Epithelial cell of proximal tubule (primary cell): ENCODE measurements around the gene NAA10. TPM values are rescaled to one million over a fixed set of nuclear protein-coding genes. Genes with fewer than 3 reads are reported as not detected.

Experiments used
- DNase-seq: peaks from one replicate; pipeline ENCODE4 v3.0.0-alpha.2; 2011; ENCODE audit warnings: low read depth
- H3K4me3 ChIP-seq: 2 replicates; pipeline ENCODE4 v1.5.1; 2011; ENCODE audit warnings: low read depth, mild to moderate bottlenecking, low read length
- CTCF ChIP-seq: conservative IDR thresholded peaks from 2 replicates; pipeline ENCODE4 v1.5.1; 2012; ENCODE audit warnings: low read depth, mild to moderate bottlenecking, low read length
- total RNA-seq: library from RNA; depleted of rRNA; stranded (reverse); fragments of >200 nt; gene quantifications from 2 replicates; pipeline ENCODE4 v1.2.3, GENCODE V29; 2015

The NAA10 gene
- total RNA-seq, 1 donor from 2014 or later = 88.0 TPM

- H3K4me3 ChIP-seq = no peak overlapping the region
- no peak for TF ChIP-seq CTCF
- DNase-seq = no peak
Observed at GRCh38 chrX:153902385-153902784, 32.5 kb downstream of the NAA10 start.

GRCh38 chrX:153901753-153902140 is 33.1 kb downstream of the NAA10 start:
- no peak overlapping the region for H3K4me3 ChIP-seq
- TF ChIP-seq CTCF = no peak
- no peak for DNase-seq

- H3K4me3 ChIP-seq = no peak overlapping the region
- peak; percentile 16 for DNase-seq
- no peak for TF ChIP-seq CTCF
Observed at GRCh38 chrX:153900831-153901752, 33.7 kb downstream of the NAA10 start.

DNA sequence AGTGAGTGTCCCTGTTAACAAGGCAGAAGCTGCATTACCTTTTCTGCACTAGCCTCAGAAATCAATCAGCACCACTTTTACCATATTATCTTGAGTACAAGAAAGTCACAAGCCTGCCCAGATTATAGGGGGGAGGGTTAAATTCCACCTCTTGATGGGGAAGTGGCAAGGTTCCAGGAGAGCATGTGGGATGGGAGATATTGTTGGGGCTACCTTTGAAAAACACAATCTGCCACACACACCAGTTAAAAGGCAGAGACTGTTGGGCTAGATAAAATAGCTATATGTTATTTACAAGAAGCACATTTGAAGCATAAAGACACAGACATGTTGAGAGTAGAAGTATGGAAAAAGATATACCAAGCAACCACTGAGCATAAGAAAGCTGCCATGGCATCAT is 36.9 kb downstream of the NAA10 start:
- H3K4me3 ChIP-seq = no peak overlapping the region
- no peak for TF ChIP-seq CTCF
- DNase-seq = no peak

- DNase-seq = no peak
- H3K4me3 ChIP-seq = no peak overlapping the region
- TF ChIP-seq CTCF = no peak
Observed at GRCh38 chrX:153889123-153889522, 45.7 kb downstream of the NAA10 start.

DNA sequence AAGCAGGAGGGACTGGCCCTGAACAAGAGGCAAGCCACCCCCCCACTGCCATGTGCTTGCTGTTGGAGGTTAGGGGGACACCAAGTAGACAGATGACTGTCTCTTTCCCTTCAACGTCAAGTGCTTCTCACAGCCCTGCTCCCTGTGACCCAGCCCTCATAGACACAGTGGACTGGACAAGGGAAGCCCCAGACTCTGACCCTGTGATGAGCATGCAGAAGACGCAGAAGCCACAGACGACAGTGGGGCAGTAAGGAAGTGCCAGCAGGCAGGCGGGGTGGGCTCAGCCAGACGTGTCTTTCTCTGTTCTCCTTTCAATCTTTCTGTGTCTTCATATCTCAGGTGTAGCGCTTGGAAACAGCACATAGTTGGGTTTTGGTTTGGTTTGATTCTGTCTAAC is 46.5 kb downstream of the NAA10 start:
- TF ChIP-seq CTCF = no peak
- DNase-seq = no peak
- H3K4me3 ChIP-seq = no peak overlapping the region

DNA sequence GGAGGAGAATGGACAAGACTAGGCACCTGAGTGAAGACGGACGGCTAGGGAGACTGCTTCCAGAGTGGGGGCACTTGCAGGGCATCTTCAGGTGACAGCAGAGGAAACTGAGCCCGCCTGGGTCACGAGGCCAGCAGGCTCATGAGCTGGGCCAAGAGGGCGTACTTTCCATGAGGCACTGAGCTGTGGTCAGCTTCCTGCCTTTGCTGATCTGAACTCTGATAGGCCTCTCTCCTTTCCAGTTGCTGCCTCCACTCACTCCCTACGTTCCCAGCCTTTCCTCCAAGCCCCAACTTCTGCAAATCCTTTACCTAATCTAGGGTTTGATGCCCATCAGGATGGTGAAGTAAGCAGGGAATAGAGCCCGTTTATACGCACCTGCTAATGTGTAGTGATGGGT is 47.5 kb downstream of the NAA10 start:
- no peak for TF ChIP-seq CTCF
- no peak overlapping the region for H3K4me3 ChIP-seq
- DNase-seq = no peak
